ES-I3 (cell line): Measurements from ENCODE around the gene DNAJC17.

Experiments
- H3K36me3 ChIP-seq: 2 replicates; pipeline ENCODE4 v1.6.1; 2013; ENCODE audit warnings: mild to moderate bottlenecking, low read length, control low read depth, moderate library complexity; ENCODE audit not compliant: insufficient read depth
- H3K4me1 ChIP-seq: 2 replicates; pipeline ENCODE4 v1.6.1; 2013; ENCODE audit warnings: mild to moderate bottlenecking, control low read depth, low read length; ENCODE audit not compliant: insufficient read depth
- H3K9ac ChIP-seq: 2 replicates; pipeline ENCODE4 v1.6.1; 2013; ENCODE audit warnings: low read depth, mild to moderate bottlenecking, low read length, moderate library complexity
- H3K9me3 ChIP-seq: 2 replicates; pipeline ENCODE4 v1.6.1; 2013; ENCODE audit warnings: mild to moderate bottlenecking, low read length, moderate library complexity; ENCODE audit not compliant: control insufficient read depth, insufficient read depth

DNAJC17 gene

DNA sequence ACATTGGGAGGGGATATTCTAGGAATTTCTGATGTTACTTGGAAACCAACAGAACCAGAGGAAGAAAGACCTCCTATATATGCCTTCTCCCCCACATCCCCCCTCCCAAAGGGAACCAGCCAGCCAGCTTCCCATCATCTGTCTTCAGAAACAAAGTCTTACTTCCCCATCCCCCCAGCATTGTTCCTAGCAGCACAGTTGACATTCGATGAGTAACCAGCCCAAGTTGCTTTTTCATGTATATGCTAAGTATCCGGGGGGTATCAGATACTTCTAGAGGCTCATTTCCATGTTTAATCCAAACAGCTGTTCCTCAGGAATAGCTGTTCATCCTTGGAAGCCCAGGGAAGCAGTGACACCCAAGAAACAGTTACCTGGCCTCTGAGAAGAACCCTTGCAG lies 68.2 kb downstream of the DNAJC17 start:
- Histone ChIP-seq H3K4me1 (peaks cover 23% of the 10 kb centered on the region), H3K9me3 (no peaks in the 10 kb centered on the region), H3K9ac (no peak overlapping the region), H3K36me3 (peaks cover 11% of the 10 kb centered on the region)

DNA sequence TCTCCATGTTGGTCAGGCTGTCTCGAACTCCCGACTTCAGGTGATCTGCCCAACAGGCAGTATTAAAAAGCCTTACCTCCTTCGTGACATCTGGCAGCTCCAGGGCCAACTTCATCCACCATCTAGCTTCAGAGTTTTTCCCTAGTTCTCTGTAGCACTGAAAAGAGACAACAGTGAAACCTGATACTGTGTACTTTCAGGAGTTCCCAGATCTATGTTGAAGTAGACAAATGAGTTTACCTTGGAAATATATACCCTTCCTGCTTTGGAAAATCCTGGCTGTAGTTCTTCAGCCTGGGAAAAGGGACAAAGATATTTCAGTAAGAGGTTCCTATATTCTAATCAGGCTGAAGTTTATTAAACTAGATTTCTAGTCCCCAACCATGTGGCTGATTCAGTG lies 70.2 kb downstream of the DNAJC17 start:
- H3K9me3 ChIP-seq: no peaks in the 10 kb centered on the region
- H3K9ac ChIP-seq: no peak overlapping the region
- H3K36me3 ChIP-seq: peaks cover 8% of the 10 kb centered on the region
- peaks cover 23% of the 10 kb centered on the region for H3K4me1 ChIP-seq

DNA sequence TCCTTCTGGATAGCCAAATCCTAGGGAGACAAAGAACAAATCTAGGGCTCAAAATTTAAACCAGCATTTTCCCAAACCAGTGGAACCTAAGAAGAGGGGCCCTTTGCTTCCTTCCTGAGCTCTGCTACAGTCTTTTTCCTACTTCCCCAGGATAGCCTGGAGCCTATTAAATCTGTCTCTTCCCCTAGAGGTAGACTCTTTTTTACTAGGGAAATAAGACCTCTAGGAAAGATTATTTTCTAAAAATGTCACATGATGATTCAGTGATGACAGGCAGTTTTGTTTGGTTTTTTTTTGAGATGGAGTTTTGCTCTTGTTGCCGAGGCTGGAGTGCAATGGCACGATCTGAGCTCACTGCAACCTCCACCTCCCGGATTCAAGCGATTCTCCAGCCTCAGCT lies 70.7 kb downstream of the DNAJC17 start:
- H3K4me1 ChIP-seq: peaks cover 23% of the 10 kb centered on the region
- H3K36me3 ChIP-seq: peaks cover 8% of the 10 kb centered on the region
- no peak overlapping the region for H3K9ac ChIP-seq
- no peaks in the 10 kb centered on the region for H3K9me3 ChIP-seq

DNA sequence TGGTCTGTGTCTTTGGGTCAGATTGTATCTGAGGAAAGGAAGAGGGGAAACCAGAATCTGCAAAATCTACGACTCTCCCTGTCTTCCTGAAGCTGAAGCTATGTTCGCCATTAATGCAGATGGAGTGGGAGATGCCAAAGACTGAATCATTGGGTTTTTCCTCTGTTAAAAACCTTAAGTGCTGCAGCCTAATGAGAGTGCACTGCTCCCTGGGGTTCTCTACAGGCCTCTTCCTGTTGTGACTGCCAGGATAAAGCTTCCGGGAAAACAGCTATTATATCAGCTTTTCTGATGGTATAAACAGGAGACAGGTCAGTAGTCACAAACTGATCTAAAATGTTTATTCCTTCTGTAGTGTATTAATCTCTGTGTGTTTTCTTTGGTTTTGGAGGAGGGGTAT lies 76.2 kb downstream of the DNAJC17 start:
- H3K9me3 ChIP-seq: no peaks in the 10 kb centered on the region
- H3K9ac ChIP-seq: no peak overlapping the region
- no peaks in the 10 kb centered on the region; the same call in 1 of the 2 replicates for H3K4me1 ChIP-seq
- peaks cover 22% of the 10 kb centered on the region for H3K36me3 ChIP-seq

DNA sequence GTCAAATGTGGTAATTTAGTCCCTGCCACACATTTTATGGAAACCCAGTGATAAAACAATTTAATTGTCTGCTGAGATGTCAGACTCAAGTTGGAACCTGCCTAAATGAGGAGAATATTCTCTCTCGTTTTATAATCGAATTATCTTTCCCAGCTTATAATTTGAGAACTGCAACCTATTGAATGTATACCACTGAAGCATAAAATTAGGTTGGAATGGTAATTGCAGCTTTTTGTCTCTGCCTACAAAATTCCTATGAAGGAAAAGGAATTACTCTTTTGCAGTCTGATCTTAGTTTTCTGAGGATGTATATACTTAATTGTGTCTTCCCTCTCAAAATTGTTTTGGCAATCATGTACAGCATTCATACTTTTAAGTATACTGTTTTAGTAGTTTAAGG lies 83.4 kb downstream of the DNAJC17 start:
- Histone ChIP-seq H3K9ac (no peak overlapping the region), H3K9me3 (no peaks in the 10 kb centered on the region), H3K4me1 (no peaks in the 10 kb centered on the region), H3K36me3 (no peaks in the 10 kb centered on the region; the same call in 1 of the 2 replicates)

DNA sequence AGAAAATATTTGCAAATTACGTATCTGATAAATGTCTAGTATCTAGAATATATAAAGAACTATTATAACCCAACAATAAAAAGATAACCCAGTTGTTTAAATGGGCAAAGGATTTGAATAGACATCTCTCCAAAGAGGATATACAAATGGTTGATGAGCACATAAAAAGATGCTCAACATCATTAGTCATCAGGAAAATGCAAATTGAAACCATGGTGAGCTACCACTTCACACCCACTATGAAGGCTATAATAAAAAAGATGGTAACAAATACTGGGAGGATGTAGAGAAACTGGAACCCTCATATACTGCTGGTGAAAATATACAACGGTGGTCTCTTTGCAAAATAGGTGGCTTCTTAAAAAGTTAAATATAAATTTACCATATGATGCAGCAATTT lies 84.3 kb downstream of the DNAJC17 start:
- Histone ChIP-seq H3K9ac (no peak overlapping the region), H3K4me1 (no peaks in the 10 kb centered on the region), H3K36me3 (no peaks in the 10 kb centered on the region; the same call in 1 of the 2 replicates), H3K9me3 (no peaks in the 10 kb centered on the region)

DNA sequence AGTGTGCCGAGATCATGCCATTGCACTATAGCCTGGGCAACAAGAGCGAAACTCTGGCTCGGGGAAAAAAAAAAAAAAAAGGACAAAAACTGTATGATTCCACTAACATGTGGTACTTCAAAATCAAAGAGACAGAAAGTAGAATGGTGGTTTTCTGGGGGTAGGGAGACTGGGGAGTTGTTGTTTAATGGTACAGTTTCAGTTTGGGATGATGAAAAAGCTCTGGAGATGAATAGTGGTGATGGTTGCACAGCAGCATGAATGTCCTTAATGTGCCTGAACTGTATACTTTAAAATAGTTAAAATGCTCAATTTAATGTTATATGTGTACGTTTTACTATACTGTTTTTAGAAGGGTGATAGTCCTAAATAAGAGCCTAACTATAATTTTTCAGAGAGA lies 84.9 kb downstream of the DNAJC17 start:
- no peak overlapping the region for H3K9ac ChIP-seq
- H3K4me1 ChIP-seq: no peaks in the 10 kb centered on the region
- no peaks in the 10 kb centered on the region for H3K9me3 ChIP-seq
- H3K36me3 ChIP-seq: no peaks in the 10 kb centered on the region; the same call in 1 of the 2 replicates

DNA sequence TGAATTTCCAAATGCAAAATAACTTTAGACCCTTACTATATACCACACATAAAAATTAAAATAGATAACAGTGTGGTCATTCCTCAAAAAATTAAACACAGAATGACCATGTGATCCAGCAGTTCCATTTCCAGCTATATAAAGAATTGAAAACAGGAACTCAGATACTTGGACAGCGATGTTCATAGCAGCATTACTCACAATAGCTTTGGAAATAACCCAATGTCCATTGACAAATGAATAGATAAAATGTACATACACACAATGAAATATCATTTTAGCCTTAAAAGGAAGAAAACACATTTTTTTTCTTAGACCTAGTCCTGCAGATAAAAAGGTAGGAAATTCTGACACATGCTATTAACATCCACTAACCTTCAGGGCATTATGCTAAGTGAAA lies 85.6 kb downstream of the DNAJC17 start:
- no peaks in the 10 kb centered on the region; the same call in 1 of the 2 replicates for H3K36me3 ChIP-seq
- H3K9ac ChIP-seq: no peak overlapping the region
- H3K4me1 ChIP-seq: no peaks in the 10 kb centered on the region
- H3K9me3 ChIP-seq: no peaks in the 10 kb centered on the region

DNA sequence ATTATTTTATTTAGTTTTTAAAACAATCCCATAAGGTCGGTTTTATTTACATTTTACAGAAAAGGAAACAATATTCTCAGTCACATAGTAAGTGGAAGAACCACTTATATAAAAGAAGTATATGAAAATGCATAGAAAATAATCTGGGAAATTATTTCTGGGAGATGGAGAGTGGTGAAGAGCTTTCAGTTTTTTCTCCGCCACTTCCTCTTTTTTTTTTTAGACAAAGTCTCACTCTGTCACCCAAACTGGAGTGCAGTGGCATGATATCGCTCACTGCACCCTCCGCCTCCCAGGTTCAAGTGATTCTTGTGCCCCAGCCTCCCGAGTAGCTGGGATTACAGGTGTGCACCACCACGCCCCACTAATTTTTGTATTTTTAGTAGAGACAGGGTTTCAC lies 91.1 kb downstream of the DNAJC17 start:
- Histone ChIP-seq H3K36me3 (peaks cover 7% of the 10 kb centered on the region; the same call in 1 of the 2 replicates), H3K9me3 (no peaks in the 10 kb centered on the region), H3K9ac (no peak overlapping the region), H3K4me1 (no peaks in the 10 kb centered on the region)
